GM23248 (cell line): ENCODE measurements around the gene ATP23. TPM values are rescaled to one million over a fixed set of nuclear protein-coding genes. Genes with fewer than 3 reads are reported as not detected.
A peak's percentile ranks its signal among the peaks of the same experiment; 100 is the strongest.

Source experiments
- DNase-seq: peaks from one replicate; pipeline ENCODE4 v3.0.0-alpha.2; 2015
- H2AFZ ChIP-seq: fragments of 200-600 bp; sonication (generic); 2 replicates; pipeline ENCODE4 v1.6.1; 2016; ENCODE audit warnings: antibody characterized with exemption
- H3F3A ChIP-seq: fragments of 200-600 bp; sonication (generic); 2 replicates; pipeline ENCODE4 v1.6.1; 2016; ENCODE audit warnings: mild to moderate bottlenecking, antibody characterized with exemption, mixed run types; ENCODE audit not compliant: insufficient read depth
- H3K27ac ChIP-seq: fragments of 200-600 bp; sonication (generic); 2 replicates; pipeline ENCODE4 v1.5.1; 2016; ENCODE audit warnings: mild to moderate bottlenecking
- H3K27me3 ChIP-seq: fragments of 200-600 bp; sonication (generic); replicated peaks from 2 replicates; pipeline ENCODE4 v1.6.1; 2016; ENCODE audit warnings: mild to moderate bottlenecking; ENCODE audit not compliant: insufficient read depth
- H3K36me3 ChIP-seq: fragments of 200-600 bp; sonication (generic); 2 replicates; pipeline ENCODE4 v1.6.1; 2016; ENCODE audit warnings: low read depth, mild to moderate bottlenecking
- H3K4me1 ChIP-seq: fragments of 200-600 bp; sonication (generic); 2 replicates; pipeline ENCODE4 v1.6.1; 2016; ENCODE audit warnings: mild to moderate bottlenecking; ENCODE audit not compliant: insufficient read depth
- H3K4me2 ChIP-seq: fragments of 200-600 bp; sonication (generic); one replicate; pipeline ENCODE4 v1.6.1; 2016; ENCODE audit warnings: mild to moderate bottlenecking; ENCODE audit not compliant: unreplicated experiment
- H3K4me3 ChIP-seq: fragments of 200-600 bp; sonication (generic); 2 replicates; pipeline ENCODE4 v1.5.1; 2016; ENCODE audit warnings: mild to moderate bottlenecking
- H3K79me2 ChIP-seq: fragments of 200-600 bp; sonication (generic); 2 replicates; pipeline ENCODE4 v1.6.1; 2016; ENCODE audit warnings: mild to moderate bottlenecking; ENCODE audit not compliant: insufficient read depth
- H3K9ac ChIP-seq: fragments of 200-600 bp; sonication (generic); 2 replicates; pipeline ENCODE4 v1.6.1; 2016; ENCODE audit warnings: mild to moderate bottlenecking
- H3K9me2 ChIP-seq: fragments of 200-600 bp; sonication (generic); 2 replicates; pipeline ENCODE4 v1.6.1; 2016; ENCODE audit warnings: mixed run types, mild to moderate bottlenecking, moderate library complexity; ENCODE audit not compliant: insufficient read depth
- H3K9me3 ChIP-seq: fragments of 200-600 bp; sonication (generic); one replicate; pipeline ENCODE4 v1.6.1; 2017; ENCODE audit warnings: low read depth
- H4K20me1 ChIP-seq: fragments of 200-600 bp; sonication (generic); 2 replicates; pipeline ENCODE4 v1.6.0; 2016; ENCODE audit not compliant: insufficient read depth
- EZH2 ChIP-seq: fragments of 200-600 bp; sonication (generic); IDR thresholded peaks from 2 replicates; pipeline ENCODE4 v1.6.1; 2018; ENCODE audit warnings: antibody characterized with exemption, mild to moderate bottlenecking; ENCODE audit not compliant: insufficient read depth, poor library complexity, severe bottlenecking
- EZH2phosphoT487 ChIP-seq: fragments of 200-600 bp; sonication (generic); IDR thresholded peaks from 2 replicates; pipeline ENCODE4 v1.6.1; 2018; ENCODE audit warnings: antibody characterized with exemption, moderate library complexity, mild to moderate bottlenecking, low read depth; ENCODE audit not compliant: insufficient read depth
- WGBS, 2 experiments: methylation state at CpG; one replicate each; pipeline ENCODE4 v1.1.6; 2015 to 2017; ENCODE audit warnings: low lambda C conversion rate in 2 of 2, low coverage in 1 of 2; ENCODE audit errors: missing lambda C conversion rate in 2 of 2; 5-methylcytosine and 5-hydroxymethylcytosine counted together
- in situ Hi-C: fragments of 300-500 bp; cut with MboI; formaldehyde crosslinking; loops from 2 replicates; pipeline ENCODE4 v1.15.0; 2020
- polyA plus RNA-seq: library from polyadenylated mRNA; unstranded; fragments of >200 nt; fragmentation: Nextera tagmentation; extraction: Ambion mirVana; gene quantifications from 2 replicates; pipeline ENCODE4 v1.2.1, GENCODE V29; 2016
- total RNA-seq: library from RNA; depleted of rRNA; stranded (reverse); fragments of >200 nt; shearing (Covaris generic); gene quantifications from 2 replicates; pipeline ENCODE4 v1.2.3, GENCODE V29; 2014

Gene ATP23
- total and polyA plus RNA-seq, 2 experiments from 2014 or later: 5.7 to 14.8 TPM

- H2AFZ ChIP-seq: no peak overlapping the region
- 39 to 47% methylated on average over 3 of the region's 3 CpGs for WGBS, 2 experiments
- TF ChIP-seq EZH2 (no peak), EZH2phosphoT487 (no peak)
- H3K4me2 ChIP-seq: no peak overlapping the region
- no peaks in the 10 kb centered on the region for H3K9me3 ChIP-seq
- H4K20me1 ChIP-seq: no peaks in the 10 kb centered on the region
- H3K27ac ChIP-seq: no peak overlapping the region
- H3K4me1 ChIP-seq: no peaks in the 10 kb centered on the region
- H3K9me2 ChIP-seq: no peaks in the 10 kb centered on the region
- no peak for DNase-seq
- H3K27me3 ChIP-seq: no peaks in the 10 kb centered on the region
- in situ Hi-C loops: no loop called here
- no peaks in the 10 kb centered on the region for H3K79me2 ChIP-seq
- H3K9ac ChIP-seq: no peak overlapping the region
- no peaks in the 10 kb centered on the region for H3K36me3 ChIP-seq
- no peaks in the 10 kb centered on the region for H3F3A ChIP-seq
- H3K4me3 ChIP-seq: no peak overlapping the region
Measured at GRCh38 chr12:57927086-57927485, 14.3 kb upstream of the ATP23 start.

DNA sequence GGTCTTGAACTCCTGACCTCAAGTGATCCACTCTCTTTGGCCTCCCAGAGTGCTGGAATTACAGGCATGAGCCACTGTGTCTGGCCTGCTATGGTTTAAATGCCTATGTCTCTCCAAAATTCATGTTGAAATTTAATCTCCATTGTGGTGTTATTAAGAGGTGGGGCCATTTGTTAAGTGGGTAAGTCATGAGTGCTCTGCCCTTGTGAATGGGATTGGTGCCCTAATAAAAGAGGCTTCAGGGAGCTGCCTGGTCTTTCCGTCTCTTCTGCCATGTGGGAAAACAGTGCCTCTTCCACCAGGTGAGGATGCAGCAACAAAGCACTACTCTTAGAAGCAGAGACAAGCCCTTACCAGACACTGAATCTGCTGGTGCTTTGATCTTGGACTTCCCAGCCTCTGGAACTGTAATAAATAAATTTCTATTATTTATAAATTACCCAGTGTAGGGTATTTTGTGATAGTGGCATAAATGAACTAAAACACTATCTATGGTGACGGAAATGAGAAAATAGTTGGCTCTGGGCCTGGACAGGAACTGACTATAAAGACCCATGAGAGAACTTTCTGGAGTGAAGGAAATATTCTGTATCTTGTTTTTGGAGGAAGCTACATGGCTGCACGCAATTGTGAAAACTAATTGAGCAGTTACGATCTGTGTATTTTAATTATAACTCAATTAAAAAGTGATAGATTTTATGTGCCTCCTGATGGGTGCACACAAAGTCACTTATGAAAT, 12.1 kb upstream of the ATP23 start:
- Histone ChIP-seq H3K4me1 (no peaks in the 10 kb centered on the region), H3K9ac (no peak overlapping the region), H4K20me1 (no peaks in the 10 kb centered on the region), H3K9me2 (no peaks in the 10 kb centered on the region), H3K27me3 (no peaks in the 10 kb centered on the region), H3K27ac (no peak overlapping the region), H3K4me3 (no peak overlapping the region), H3K36me3 (no peaks in the 10 kb centered on the region), H3F3A (no peaks in the 10 kb centered on the region), H3K9me3 (no peaks in the 10 kb centered on the region), H2AFZ (no peak overlapping the region), H3K4me2 (no peak overlapping the region), H3K79me2 (no peaks in the 10 kb centered on the region)
- 90 to 91% methylated on average over 4 of the region's 4 CpGs for WGBS, 2 experiments
- TF ChIP-seq EZH2: no peak
- TF ChIP-seq EZH2phosphoT487: no peak
- no peak for DNase-seq
- in situ Hi-C loops: no loop called here

- no peaks in the 10 kb centered on the region for H3K9me2 ChIP-seq
- H3K36me3 ChIP-seq: no peaks in the 10 kb centered on the region
- peaks cover 11% of the 10 kb centered on the region for H3K79me2 ChIP-seq
- no peaks in the 10 kb centered on the region for H3K27me3 ChIP-seq
- H3K4me2 ChIP-seq: peak overlapping the region; percentile 88
- peak overlapping the region; percentile 82 for H3K4me3 ChIP-seq
- no peaks in the 10 kb centered on the region for H3F3A ChIP-seq
- H3K4me1 ChIP-seq: peaks cover 10% of the 10 kb centered on the region
- in situ Hi-C loops: no loop called here
- WGBS, 2 experiments: 59 to 74% methylated on average over 4 of the region's 4 CpGs
- H3K27ac ChIP-seq: no peak overlapping the region
- H3K9ac ChIP-seq: no peak overlapping the region
- H2AFZ ChIP-seq: peak overlapping the region; percentile 80; the same call in 1 of the 2 replicates
- TF ChIP-seq EZH2: no peak
- no peak for TF ChIP-seq EZH2phosphoT487
- no peaks in the 10 kb centered on the region for H3K9me3 ChIP-seq
- DNase-seq: no peak
- H4K20me1 ChIP-seq: no peaks in the 10 kb centered on the region
Measured at GRCh38 chr12:57934819-57935218, 6.5 kb upstream of the ATP23 start.

- peak; percentile 10 for DNase-seq
- Histone ChIP-seq H3K79me2 (peaks cover 11% of the 10 kb centered on the region), H3K4me2 (peak overlapping the region; percentile 88), H3K9me3 (no peaks in the 10 kb centered on the region), H2AFZ (peak overlapping the region; percentile 80), H3K36me3 (no peaks in the 10 kb centered on the region), H3K27ac (peak overlapping the region; percentile 77), H3K27me3 (no peaks in the 10 kb centered on the region), H3K4me3 (peak overlapping the region; percentile 82), H4K20me1 (no peaks in the 10 kb centered on the region), H3F3A (no peaks in the 10 kb centered on the region), H3K9ac (peak overlapping the region; percentile 89), H3K9me2 (no peaks in the 10 kb centered on the region), H3K4me1 (peaks cover 10% of the 10 kb centered on the region)
- WGBS, 2 experiments: 98 to 99% methylated on average over 3 of the region's 3 CpGs
- TF ChIP-seq EZH2phosphoT487: no peak
- in situ Hi-C loops: no loop called here
Measured at GRCh38 chr12:57935331-57935730, 6.0 kb upstream of the ATP23 start.
